Endothelial cell of umbilical vein (primary cell): ENCODE results near the gene FAM236C. TPM values are rescaled to one million over a fixed set of nuclear protein-coding genes. Genes with fewer than 3 reads are reported as not detected.

ENCODE experiments used
- polyA plus RNA-seq, 4 experiments: library from polyadenylated mRNA; depleted of rRNA in 3 of 4; stranded (reverse) in 3 of 4; unstranded in 1 of 4; fragments of >200 nt; gene quantifications; 2 replicates each; pipeline versions ENCODE4 v1.2.1 to v1.2.3, GENCODE V29; 2011 to 2012; ENCODE audit warnings: missing spikeins in 1 of 4
- total RNA-seq: library from RNA; stranded (reverse); gene quantifications from 2 replicates; pipeline ENCODE4 v1.2.3, GENCODE V29; 2021

The FAM236C gene
- total and polyA plus RNA-seq, 2 donors (not counting 3 experiments of a cell fraction or from before 2014, with no cell fraction given): not detected

Other genes starting within 250 kb of the FAM236C start
- gene PHKA1, start 198.3 kb upstream of the FAM236C start, total RNA-seq: 5.5 and 7.1 TPM in 2 replicates
- gene PHKA1, start 198.3 kb upstream of the FAM236C start, polyA plus RNA-seq: 2.8 and 3.3 TPM in 2 replicates
- not detected in 2 replicates for gene DMRTC1B, start 135.7 kb upstream of the FAM236C start, total RNA-seq
- not detected in 2 replicates for gene DMRTC1B, start 135.7 kb upstream of the FAM236C start, polyA plus RNA-seq
- not detected in 2 replicates for gene FAM236B, start 130.0 kb upstream of the FAM236C start, total RNA-seq
- not detected in 2 replicates for gene FAM236B, start 130.0 kb upstream of the FAM236C start, polyA plus RNA-seq
- not detected in 2 replicates for gene FAM236D, start 104.4 kb upstream of the FAM236C start, total RNA-seq
- not detected in 2 replicates for gene FAM236D, start 104.4 kb upstream of the FAM236C start, polyA plus RNA-seq
- gene FAM236A, start 25.6 kb downstream of the FAM236C start, total RNA-seq: not detected in 2 replicates
- not detected in 2 replicates for gene FAM236A, start 25.6 kb downstream of the FAM236C start, polyA plus RNA-seq
- gene DMRTC1, start 31.2 kb downstream of the FAM236C start, total RNA-seq: not detected in 2 replicates
- gene DMRTC1, start 31.2 kb downstream of the FAM236C start, polyA plus RNA-seq: not detected in 2 replicates
- gene PABPC1L2B, start 90.3 kb downstream of the FAM236C start, total RNA-seq: not detected in 2 replicates
- not detected in 2 replicates for gene PABPC1L2B, start 90.3 kb downstream of the FAM236C start, polyA plus RNA-seq
- not detected in 2 replicates for gene PABPC1L2A, start 166.9 kb downstream of the FAM236C start, total RNA-seq
- not detected in 2 replicates for gene PABPC1L2A, start 166.9 kb downstream of the FAM236C start, polyA plus RNA-seq